HG03095 (cell line): ENCODE measurements around the gene CES3.
A peak's percentile ranks its signal among the peaks of the same experiment; 100 is the strongest.
"Not testable (repeated sequence)": the region's sequence is repeated elsewhere in the genome, so short reads cannot be mapped to it uniquely, and the experiment has no call there.

ENCODE experiments used
- ATAC-seq: cut with Tn5 transposase; IDR thresholded peaks from one replicate; pipeline ENCODE4 v1.9.1; 2021; ENCODE audit warnings: moderate library complexity; ENCODE audit not compliant: unreplicated experiment

The CES3 gene

GRCh38 chr16:66944971-66945370 lies 16.1 kb upstream of the CES3 start:
- not testable (repeated sequence) for ATAC-seq

DNA sequence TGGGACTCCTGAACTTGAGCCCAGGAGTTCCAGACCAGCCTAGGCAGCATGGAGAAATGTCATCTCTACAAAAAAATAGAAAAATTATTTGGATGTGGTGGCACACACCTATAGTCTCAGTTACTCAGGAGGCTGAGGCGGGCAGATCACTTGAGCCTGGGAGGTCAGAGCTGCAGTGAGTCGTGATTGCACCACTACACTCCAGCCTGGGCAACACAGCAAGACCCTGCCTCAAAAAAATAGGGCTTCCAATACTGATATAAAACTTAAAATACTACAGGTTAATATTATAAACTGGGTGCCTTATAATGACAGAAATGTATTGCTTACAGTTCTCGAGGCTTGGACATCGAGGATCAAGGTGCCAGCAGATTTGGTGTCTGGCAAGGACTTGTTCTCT lies 15.1 kb upstream of the CES3 start:
- no peak for ATAC-seq

DNA sequence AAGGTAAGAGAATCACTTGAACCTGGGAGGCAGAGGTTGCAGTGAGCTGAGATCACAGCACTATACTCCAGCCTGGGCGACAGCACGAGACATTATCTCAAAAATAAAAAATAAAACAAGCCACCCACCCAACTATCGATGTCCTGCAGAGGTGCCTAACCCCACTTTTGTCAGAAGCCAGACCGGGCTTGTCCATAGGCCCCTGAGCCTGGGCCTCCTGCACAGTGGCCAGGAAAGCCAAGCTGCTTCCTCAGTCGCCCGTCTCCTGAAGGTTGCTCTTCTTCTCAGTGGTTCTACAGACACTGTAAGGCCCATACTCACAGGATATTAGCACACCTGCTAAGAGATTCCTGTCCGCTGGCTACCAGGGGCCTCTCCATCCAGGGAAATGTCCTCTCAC lies 14.5 kb upstream of the CES3 start:
- ATAC-seq: no peak

DNA sequence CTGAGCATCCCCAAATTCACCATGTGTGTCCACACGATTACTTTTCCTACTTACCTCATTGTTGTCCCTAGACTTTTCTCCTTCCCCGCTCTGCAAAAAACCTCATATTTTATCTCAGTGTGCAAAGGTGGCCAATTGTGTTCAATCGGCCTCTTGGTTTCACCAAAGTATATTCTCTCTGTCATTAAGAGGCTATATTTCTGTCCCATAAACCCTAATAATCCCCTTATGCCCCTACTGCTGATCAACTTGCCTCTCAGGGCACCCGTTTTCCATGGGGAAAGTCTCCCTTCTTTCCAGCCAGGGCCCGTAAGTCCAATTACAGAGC lies 14.1 kb upstream of the CES3 start:
- ATAC-seq: no peak

DNA sequence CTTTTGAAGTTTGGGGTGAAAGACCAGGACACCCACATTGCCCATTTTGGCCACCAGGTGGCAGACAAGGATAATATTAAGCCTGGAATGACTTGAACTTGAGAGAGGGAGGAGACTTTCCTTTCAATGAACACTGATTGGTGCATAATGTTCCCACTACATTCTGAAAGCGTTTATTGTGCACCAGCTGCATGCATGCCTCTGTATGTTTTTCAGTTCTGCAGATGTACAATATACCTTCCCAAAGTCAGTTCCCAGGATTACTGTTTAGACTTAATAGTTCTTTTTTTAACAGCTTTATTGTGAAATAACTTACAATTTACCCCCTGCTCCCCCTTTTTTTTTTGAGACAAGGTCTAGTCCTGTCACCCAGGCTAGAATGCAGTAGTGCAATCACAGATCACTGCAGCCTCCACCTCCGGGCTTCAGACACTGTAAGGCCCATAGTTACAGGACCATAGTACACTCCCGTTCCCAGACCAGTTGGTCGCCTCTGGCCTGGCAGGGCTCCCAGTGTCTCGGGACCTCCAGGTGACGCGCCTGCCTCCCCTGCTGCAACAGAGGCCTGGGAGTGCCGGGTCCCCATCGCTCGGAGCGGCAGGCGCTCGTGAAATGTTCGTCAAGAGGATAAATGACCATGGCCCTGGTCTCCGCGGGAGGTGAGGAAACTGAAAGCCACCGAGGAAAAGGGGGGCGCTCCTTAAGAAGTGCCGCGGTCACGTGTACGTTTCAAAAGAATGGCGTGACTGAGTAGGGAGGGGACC lies 13.6 kb upstream of the CES3 start:
- ATAC-seq: peak; percentile 47

DNA sequence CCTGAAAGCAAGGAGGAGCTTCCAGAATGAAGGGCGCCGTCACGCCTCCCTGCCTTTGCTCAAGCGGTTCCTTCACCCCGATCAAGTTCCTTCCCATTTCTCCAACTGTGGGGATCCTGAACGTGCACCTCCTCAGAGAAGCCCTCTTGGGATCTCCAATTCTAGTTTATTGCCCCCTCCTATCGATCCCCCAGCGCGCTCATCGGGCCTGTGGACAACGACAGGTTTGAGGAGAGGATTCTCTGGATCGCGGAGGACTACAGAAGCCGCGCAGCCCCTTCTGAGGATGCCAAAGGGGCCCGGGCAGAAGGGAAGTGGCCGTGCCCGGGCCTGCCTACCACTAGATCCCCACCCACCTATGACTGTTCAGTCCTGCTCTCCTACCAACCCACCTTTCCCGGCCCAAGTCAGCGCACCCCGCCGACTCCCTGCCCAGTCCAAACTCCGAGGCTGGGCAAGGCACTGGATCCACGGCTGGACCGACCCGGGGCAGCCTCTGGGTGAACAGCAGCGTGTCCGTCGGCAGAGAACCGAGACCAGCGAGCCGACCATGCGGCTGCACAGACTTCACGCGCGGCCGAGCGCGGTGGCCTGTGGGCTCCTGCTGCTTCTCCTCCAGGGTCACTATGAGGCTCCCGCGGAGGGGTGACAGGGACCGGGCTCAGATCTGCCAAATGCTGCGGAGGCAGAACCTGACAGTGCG lies 12.8 kb upstream of the CES3 start:
- no peak for ATAC-seq

- no peak for ATAC-seq
Observed at GRCh38 chr16:66948837-66949225, 12.2 kb upstream of the CES3 start.

DNA sequence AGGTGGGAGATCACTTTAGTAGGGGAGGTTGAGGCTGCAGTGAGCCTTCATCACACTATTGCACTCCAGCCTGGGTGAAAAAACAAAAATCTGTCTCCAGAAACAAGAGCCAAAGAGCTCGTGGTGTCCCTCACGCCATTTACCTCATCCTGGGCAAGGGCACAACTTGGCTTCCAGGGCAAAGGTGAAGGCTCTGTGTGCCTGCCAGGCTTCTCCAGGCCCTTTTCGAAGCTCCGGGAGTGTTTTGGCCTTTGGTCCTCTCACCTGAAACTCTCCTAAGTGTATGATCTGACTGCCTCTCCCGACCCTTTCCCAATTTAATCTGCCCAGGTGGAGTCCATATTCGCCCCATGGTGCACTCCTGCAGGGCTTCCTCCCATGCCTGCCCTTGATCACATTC lies 11.6 kb upstream of the CES3 start:
- ATAC-seq: no peak

DNA sequence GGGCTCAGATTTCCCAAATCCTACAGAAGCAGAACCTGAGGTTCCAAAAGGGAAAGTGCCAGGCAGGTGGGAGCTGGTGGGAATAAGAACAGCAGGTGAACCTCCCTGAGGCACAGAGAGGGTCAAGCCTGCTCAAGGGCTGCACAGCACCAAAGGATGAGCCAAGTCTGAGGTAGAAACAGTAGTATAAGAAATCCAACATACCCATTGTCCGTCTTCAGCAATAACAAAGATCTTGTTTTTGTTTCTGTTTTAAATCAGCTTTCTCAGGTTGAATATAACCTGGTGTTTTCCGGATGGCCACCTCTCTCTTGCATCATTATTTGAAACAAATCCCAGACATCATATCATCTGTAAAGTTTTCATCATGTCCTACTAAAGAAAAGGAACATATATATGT lies 10.6 kb upstream of the CES3 start:
- ATAC-seq: peak; percentile 41

DNA sequence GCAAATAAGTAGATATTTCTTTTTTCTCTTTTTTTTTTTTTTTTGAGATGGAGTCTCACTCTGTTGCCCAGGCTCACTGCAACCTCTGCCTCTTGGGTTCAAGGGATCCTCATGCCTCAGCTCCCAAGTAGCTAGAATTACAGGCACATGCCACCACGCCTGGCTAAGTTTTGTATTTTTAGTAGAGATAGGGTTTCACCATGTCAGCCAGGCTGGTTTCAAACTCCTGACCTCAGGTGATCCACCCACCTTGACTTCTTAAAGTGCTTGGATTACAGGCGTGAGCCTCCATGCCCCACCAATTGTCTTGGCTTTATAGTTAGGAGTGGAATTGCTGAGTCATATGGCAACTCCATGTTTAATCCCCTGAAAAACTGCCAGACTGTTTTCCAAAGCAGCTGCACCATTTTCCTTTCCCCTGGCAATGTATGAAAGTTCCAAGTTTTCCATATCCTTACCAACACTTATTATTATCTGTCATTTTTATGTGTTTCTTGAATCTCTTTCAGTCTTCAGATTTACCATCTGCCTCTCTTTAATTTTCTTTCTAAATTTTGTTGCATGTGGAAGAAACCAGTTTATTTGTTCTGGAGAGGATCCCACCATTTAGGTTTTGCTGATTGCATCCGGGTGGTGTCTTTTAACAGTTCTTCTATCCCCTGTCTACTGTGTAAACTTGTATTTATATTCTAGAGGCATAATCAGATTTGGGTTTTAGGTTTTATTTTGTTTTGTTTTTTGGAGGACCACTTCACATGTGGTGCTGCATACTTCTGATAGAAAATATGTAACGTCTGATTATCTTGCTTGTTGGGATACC lies 9.9 kb upstream of the CES3 start:
- ATAC-seq: no peak

DNA sequence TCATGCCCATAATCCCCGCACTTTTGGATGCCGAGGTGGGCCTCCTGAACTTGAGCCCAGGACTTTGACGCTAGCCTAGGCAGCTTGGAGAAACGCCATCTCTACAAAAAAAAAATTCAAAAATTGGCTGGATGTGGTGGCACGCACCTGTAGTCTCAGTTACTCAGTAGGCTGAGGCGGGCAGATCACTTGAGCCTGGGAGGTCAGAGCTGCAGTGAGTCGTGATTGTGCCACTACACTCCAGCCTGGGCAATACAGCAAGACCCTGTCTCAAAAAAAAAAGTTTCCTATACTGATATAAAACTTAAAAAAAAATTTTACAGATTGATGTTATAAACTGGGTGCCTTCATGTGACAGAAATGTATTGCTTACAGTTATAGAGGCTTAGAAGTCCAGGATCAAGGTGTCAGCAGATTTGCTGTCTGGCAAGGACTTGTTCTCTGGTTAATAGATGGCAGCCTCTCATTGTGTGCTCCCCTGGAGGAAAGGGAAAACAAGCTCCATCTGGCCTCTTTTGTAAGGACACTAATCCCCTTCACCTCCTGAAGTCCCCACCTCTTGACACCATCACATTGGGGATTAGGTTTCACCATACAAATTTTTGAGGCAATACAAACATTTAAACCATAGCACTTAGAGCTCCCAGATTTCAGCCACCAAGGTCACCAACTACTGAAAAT lies 8.5 kb upstream of the CES3 start:
- no peak for ATAC-seq

DNA sequence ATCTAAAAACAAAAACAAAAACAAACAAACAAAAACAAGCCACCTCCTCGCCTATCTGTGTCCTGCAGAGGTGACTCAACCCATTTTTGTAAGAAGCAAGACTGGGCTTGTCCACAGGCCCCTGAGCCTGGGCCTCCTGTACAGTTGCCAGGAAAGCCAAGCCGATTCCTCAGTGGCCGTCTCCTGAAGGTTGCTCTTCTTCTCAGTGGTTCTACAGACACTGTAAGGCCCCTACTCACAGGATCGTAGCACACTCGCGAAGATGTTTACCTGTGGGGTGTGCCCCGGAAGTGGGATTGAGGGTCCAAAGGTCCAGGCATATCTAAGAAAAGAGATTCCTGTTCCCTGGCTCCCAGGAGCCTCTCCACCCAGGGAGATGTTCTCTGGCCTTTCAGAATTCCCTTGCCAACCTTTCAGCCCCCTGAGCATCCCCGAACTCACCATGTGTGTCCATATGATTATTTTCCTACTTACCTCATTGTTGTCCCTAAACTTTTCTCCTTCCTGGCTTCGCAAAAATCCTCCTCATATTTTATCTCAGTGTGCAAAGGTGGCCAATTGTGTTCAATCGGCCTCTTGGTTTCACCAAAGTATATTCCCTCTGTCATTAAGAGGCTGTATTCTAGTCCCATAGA lies 7.5 kb upstream of the CES3 start:
- ATAC-seq: no peak

GRCh38 chr16:66954097-66954659 lies 6.9 kb upstream of the CES3 start:
- no peak for ATAC-seq

DNA sequence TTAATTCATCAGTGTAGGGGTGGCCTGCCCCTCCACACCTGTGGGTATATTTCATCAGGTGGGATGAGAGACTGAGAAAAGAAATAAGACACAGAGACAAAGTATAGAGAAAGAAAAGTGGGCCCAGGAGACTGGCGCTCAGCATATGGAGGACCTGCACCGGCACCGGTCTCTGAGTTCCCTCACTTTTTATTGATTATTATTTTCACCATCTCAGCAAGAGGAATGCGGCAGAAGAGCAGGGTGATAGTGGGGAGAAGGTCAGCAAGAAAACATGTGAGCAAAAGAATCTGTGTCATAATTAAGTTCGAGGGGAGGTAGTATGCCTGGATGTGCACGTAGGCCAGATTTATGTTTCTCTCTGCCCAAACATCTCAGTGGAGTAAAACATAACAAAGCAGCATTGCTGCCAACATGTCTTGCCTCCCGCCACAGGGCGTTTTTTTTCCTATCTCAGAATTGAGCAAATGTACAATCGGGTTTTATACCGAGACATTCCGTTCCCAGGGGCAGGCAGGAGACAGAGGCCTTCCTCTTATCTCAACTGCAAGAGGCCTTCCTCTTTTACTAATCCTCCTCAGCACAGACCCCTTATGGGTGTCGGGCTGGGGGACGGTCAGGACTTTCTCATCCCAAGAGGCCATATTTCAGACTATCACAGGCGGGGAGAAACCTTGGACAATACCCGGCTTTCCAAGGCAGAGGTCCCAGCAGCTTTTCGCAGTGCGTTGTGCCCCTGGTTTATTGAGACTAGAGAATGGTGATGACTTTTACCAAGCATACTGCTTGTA lies 5.5 kb upstream of the CES3 start:
- not testable (repeated sequence) for ATAC-seq

DNA sequence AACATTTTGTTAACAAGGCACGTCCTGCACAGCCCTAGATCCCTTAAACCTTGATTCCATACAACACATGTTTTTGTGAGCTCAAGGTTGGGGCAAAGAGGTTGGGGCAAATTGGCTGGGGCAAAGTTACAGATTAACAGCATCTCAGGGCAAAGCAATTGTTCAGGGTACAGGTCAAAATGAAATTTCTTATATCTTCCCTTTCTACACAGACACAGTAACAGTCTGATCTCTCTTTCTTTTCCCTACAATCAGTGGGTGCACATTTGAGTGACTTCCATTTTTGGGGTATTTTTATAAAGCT lies 5.0 kb upstream of the CES3 start:
- ATAC-seq: not testable (repeated sequence)

DNA sequence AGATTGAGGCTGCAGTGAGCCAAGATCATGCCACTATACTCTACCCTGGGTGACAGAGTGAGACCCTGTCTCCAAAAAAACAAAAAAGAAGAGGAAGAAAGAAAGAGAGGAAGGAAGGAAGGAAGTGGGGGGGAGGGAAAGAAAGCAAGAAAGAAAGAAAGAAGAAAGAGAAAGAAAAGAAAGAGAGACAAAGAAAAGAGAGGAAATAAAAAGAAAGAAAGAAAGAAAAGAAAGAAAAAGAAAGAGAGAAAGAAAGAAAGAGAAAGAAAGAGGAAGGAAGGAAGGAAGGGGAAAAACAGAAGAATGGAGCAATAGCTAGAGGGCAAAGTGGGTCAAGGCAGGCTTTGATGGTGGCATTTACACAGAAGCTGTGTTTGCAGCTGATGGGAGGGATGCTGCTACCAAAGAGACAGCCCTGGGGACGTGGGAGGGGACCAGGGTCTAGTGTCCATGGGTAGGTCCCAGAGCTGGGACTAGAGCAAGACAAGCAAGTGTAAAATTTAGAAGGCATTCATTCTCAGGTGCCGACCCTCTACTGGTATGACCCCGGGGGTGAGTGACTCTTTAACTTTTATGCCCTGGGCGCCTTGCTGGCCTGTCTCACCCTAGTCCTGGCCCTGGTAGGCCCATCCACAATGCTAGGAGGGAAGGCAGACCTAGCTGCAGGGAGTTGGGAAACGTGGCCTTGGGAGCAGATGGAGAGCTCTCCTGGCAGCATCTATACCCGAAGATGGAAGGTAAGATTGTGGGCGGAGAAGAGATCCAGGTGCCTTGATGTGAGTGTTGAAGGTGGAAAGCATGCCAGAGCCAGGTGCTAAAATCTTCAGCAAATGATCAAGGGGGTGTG lies 2.0 kb upstream of the CES3 start:
- ATAC-seq: no peak

DNA sequence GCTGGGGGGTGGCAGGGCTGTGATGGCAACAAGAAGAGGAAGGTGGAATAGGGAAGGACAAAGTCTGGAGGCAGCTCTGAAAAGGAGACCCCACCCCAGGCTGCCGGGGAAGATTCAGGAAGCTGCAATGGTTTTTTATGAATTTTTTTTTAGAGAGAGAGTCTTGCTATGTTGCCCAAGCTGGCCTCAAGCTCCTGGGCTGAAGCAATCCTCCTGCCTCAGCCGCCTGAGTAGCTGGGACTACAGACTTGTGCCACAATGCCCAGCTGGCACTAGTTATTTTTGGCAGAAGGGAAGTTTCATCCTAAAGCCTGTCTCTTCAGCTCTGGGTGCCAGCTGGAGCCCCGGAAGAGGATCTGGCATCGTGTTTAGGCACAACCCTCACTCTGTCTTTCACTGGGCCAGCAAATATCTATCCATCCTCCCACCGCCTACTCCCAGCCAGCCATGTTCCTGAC lies 1.3 kb upstream of the CES3 start:
- ATAC-seq: no peak

- no peak for ATAC-seq
Observed at GRCh38 chr16:66960270-66960669, 796 bp upstream of the CES3 start.

DNA sequence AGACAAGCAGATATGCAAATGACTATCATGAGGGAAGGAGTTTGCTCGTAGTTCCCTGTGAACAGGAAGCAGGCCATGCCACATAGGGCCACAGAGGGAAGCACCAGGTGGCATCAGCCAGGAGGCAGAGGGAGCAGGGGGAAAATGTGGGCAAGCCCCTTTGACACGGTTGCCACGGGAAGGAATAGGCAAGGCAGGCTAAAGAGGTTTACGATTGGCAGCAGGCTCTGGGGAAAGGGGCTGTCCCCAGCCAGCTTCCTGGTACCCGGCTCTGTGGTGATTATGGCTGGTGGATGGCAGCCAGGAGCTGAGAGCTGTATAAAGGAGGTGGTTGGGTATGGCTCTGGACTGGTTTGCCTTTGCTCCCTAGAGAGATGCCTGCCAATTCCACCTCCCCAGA lies 848 bp downstream of the CES3 start:
- no peak for ATAC-seq
